Measurements from ENCODE around the gene PRPF40B. TPM values are rescaled to one million over a fixed set of nuclear protein-coding genes. Genes with fewer than 3 reads are reported as not detected.

PRPF40B gene
- total and polyA plus RNA-seq, 9 of the 15 experiments (the other 6 are each of a cell fraction or from before 2014, with no cell fraction given), result 0.55 to 10.6 (median 4.8) TPM

GRCh38 chr12:49588721-49589516, 34.4 kb upstream of the PRPF40B start (continued):
- TF ChIP-seq SP1 (CRISPR knock-in tag; IDR thresholded peaks at IDR 0.05), result no peak
- no peak for TF ChIP-seq ZNF707 (CRISPR knock-in tag; conservative IDR thresholded peaks at IDR 0.05)
- TF ChIP-seq ZNF316 (IDR thresholded peaks at IDR 0.05), result no peak
- no peak for TF ChIP-seq ZNF830 (CRISPR knock-in tag; IDR thresholded peaks at IDR 0.05)
- TF ChIP-seq ELK3 (CRISPR knock-in tag; IDR thresholded peaks at IDR 0.05), result no peak
- TF ChIP-seq ARID2 (IDR thresholded peaks at IDR 0.05), result no peak
- TF ChIP-seq PTTG1 (tag; IDR thresholded peaks at IDR 0.05; ENCODE audit: low read depth), result no peak
- TF ChIP-seq PREB (CRISPR knock-in tag; IDR thresholded peaks at IDR 0.05), result no peak
- no peak for TF ChIP-seq ZNF561 (CRISPR knock-in tag; conservative IDR thresholded peaks at IDR 0.05)
- no peak for TF ChIP-seq ETS1 (conservative IDR thresholded peaks at IDR 0.05; ENCODE audit: control insufficient read depth, low read depth, low read length)
- TF ChIP-seq HNRNPK (IDR thresholded peaks at IDR 0.05; ENCODE audit: low read depth, low read length, poor library complexity, severe bottlenecking), result no peak

Data from K562 (cell line).